ENCODE data around the gene PDS5B.

PDS5B gene

GRCh38 chr13:32811297-32811800 lies 225.1 kb downstream of the PDS5B start:
- Histone ChIP-seq H3K9me3 (ENCODE audit: insufficient read depth, low read length) (no peaks in the 10 kb centered on the region), H3K4me2 (ENCODE audit: low read depth, low read length, poor library complexity, severe bottlenecking) (peak overlapping the region; percentile 48), H3K27ac (ENCODE audit: low read depth, low read length) (0 out of 2 replicates have a peak overlapping the region, but pooled peaks have one; percentile 14), H4K20me1 (ENCODE audit: low read depth, low read length) (no peaks in the 10 kb centered on the region), H3K27me3 (ENCODE audit: low read length) (no peaks in the 10 kb centered on the region), H3K36me3 (ENCODE audit: low read length) (no peaks in the 10 kb centered on the region), H3F3A (ENCODE audit: insufficient read depth) (no peaks in the 10 kb centered on the region), H3K9me2 (replicated peaks; ENCODE audit: insufficient read depth, low read length) (no peaks in the 10 kb centered on the region), H3K79me2 (ENCODE audit: insufficient read depth, low read length) (no peaks in the 10 kb centered on the region), H3K9ac (ENCODE audit: low read length) (peak overlapping the region; percentile 19; the same call in 1 of the 2 replicates), H3K4me3 (ENCODE audit: insufficient read depth, low read length, poor library complexity, severe bottlenecking) (peak overlapping the region; percentile 7), H2AFZ (ENCODE audit: low read depth, low read length, severe bottlenecking) (peak overlapping the region; percentile 66)
- TF ChIP-seq CTCF (IDR thresholded peaks at IDR 0.05; ENCODE audit: insufficient read depth, low read length, poor library complexity, severe bottlenecking) (no peak), EZH2phosphoT487 (conservative IDR thresholded peaks at IDR 0.05; ENCODE audit: low read length) (no peak)

GRCh38 chr13:32821149-32821688 lies 235.0 kb downstream of the PDS5B start:
- Histone ChIP-seq H2AFZ (ENCODE audit: low read depth, low read length, severe bottlenecking) (no peak overlapping the region), H4K20me1 (ENCODE audit: low read depth, low read length) (no peaks in the 10 kb centered on the region), H3K27ac (ENCODE audit: low read depth, low read length) (no peak overlapping the region), H3K4me3 (ENCODE audit: insufficient read depth, low read length, poor library complexity, severe bottlenecking) (no peak overlapping the region), H3K9ac (ENCODE audit: low read length) (no peak overlapping the region), H3K4me2 (ENCODE audit: low read depth, low read length, poor library complexity, severe bottlenecking) (no peak overlapping the region), H3K79me2 (ENCODE audit: insufficient read depth, low read length) (no peaks in the 10 kb centered on the region), H3K9me2 (replicated peaks; ENCODE audit: insufficient read depth, low read length) (no peaks in the 10 kb centered on the region), H3K36me3 (ENCODE audit: low read length) (no peaks in the 10 kb centered on the region), H3K27me3 (ENCODE audit: low read length) (no peaks in the 10 kb centered on the region), H3K9me3 (ENCODE audit: insufficient read depth, low read length) (no peaks in the 10 kb centered on the region), H3F3A (ENCODE audit: insufficient read depth) (no peaks in the 10 kb centered on the region)
- TF ChIP-seq EZH2phosphoT487 (conservative IDR thresholded peaks at IDR 0.05; ENCODE audit: low read length) = no peak
- TF ChIP-seq CTCF (IDR thresholded peaks at IDR 0.05; ENCODE audit: insufficient read depth, low read length, poor library complexity, severe bottlenecking) = no peak

- H3K36me3 ChIP-seq (ENCODE audit: low read length) = no peaks in the 10 kb centered on the region
- H3K9ac ChIP-seq (ENCODE audit: low read length) = no peak overlapping the region
- H4K20me1 ChIP-seq (ENCODE audit: low read depth, low read length) = no peaks in the 10 kb centered on the region
- no peaks in the 10 kb centered on the region for H3F3A ChIP-seq (ENCODE audit: insufficient read depth)
- no peak overlapping the region for H3K27ac ChIP-seq (ENCODE audit: low read depth, low read length)
- H2AFZ ChIP-seq (ENCODE audit: low read depth, low read length, severe bottlenecking) = no peak overlapping the region
- H3K27me3 ChIP-seq (ENCODE audit: low read length) = no peaks in the 10 kb centered on the region
- no peaks in the 10 kb centered on the region for H3K79me2 ChIP-seq (ENCODE audit: insufficient read depth, low read length)
- no peak overlapping the region for H3K4me2 ChIP-seq (ENCODE audit: low read depth, low read length, poor library complexity, severe bottlenecking)
- H3K9me2 ChIP-seq (replicated peaks; ENCODE audit: insufficient read depth, low read length) = no peaks in the 10 kb centered on the region
- TF ChIP-seq EZH2phosphoT487 (conservative IDR thresholded peaks at IDR 0.05; ENCODE audit: low read length) (no peak), CTCF (IDR thresholded peaks at IDR 0.05; ENCODE audit: insufficient read depth, low read length, poor library complexity, severe bottlenecking) (no peak)
- H3K9me3 ChIP-seq (ENCODE audit: insufficient read depth, low read length) = no peaks in the 10 kb centered on the region
- H3K4me3 ChIP-seq (ENCODE audit: insufficient read depth, low read length, poor library complexity, severe bottlenecking) = no peak overlapping the region
These were observed 236.5 kb downstream of the PDS5B start for GRCh38 chr13:32822771-32823170.

All from SU-DHL-6 (cell line).